SK-N-SH (cell line): ENCODE measurements around the gene PGM5. TPM values are rescaled to one million over a fixed set of nuclear protein-coding genes. Genes with fewer than 3 reads are reported as not detected.

Source experiments
- CTCF ChIA-PET: fragments of 300-600, 350-600 bp; formaldehyde crosslinking; extraction: SDS; loops from one replicate; lab custom pipeline; 2021; lab: Yijun Ruan, JAX
- POLR2A ChIA-PET: fragments of 350-600 bp; sonication (Branson Sonifier 250); formaldehyde crosslinking; extraction: SDS; loops from one replicate; lab custom pipeline; 2020; ENCODE audit warnings: antibody characterized with exemption, inconsistent platforms; lab: Yijun Ruan, JAX
- DNase-seq: peaks from one replicate; pipeline ENCODE4 v3.0.0; 2012
- H2AFZ ChIP-seq: fragments of 200-600 bp; sonication (generic); 2 replicates; pipeline ENCODE4 v1.8.1; 2016; ENCODE audit warnings: antibody characterized with exemption, mild to moderate bottlenecking, low read depth
- H3F3A ChIP-seq: fragments of 200-600 bp; sonication (generic); replicated peaks from 2 replicates; pipeline ENCODE3; 2016; ENCODE audit warnings: antibody characterized with exemption, mild to moderate bottlenecking; ENCODE audit not compliant: insufficient read depth
- H3K27ac ChIP-seq, 2 experiments: fragments of 200-500 bp in 1 of 2; fragments of 200-600 bp in 1 of 2; sonication (Bioruptor generic) in 1 of 2; sonication (generic), shearing (Covaris generic) in 1 of 2; 2 replicates each; pipeline versions ENCODE4 v1.5.1 to v1.6.1; 2014 to 2016; ENCODE audit warnings: low read depth in 2 of 2, inconsistent platforms in 1 of 2, low read length in 1 of 2, mild to moderate bottlenecking in 1 of 2, mixed read lengths in 1 of 2
- H3K27me3 ChIP-seq: fragments of 200-600 bp; sonication (generic), shearing (Covaris generic); 2 replicates; pipeline ENCODE4 v1.6.1; 2016; ENCODE audit warnings: mixed run types; ENCODE audit not compliant: insufficient read depth
- H3K36me3 ChIP-seq, 2 experiments: fragments of 200-500 bp in 1 of 2; fragments of 200-600 bp in 1 of 2; sonication (Bioruptor generic) in 1 of 2; sonication (generic) in 1 of 2; replicated peaks in 1 of 2; 2 replicates each; pipeline versions ENCODE3 to v1.5.1; 2014 to 2016; ENCODE audit warnings: low read length in 1 of 2, mild to moderate bottlenecking in 1 of 2; ENCODE audit not compliant: insufficient read depth in 2 of 2, control insufficient read depth in 1 of 2
- H3K4me1 ChIP-seq, 2 experiments: fragments of 200-500 bp in 1 of 2; fragments of 200-600 bp in 1 of 2; sonication (Bioruptor generic) in 1 of 2; sonication (generic), shearing (Covaris generic) in 1 of 2; 2 replicates each; pipeline versions ENCODE4 v1.5.1 to v1.6.1; 2014 to 2016; ENCODE audit warnings: low read depth in 1 of 2, low read length in 1 of 2, mixed run types in 1 of 2; ENCODE audit not compliant: insufficient read depth in 2 of 2, control insufficient read depth in 1 of 2
- H3K4me2 ChIP-seq: fragments of 200-600 bp; sonication (generic), shearing (Covaris generic); 2 replicates; pipeline ENCODE4 v1.6.1; 2017; ENCODE audit warnings: mixed run types
- H3K4me3 ChIP-seq, 2 experiments: fragments of 200-500 bp in 1 of 2; fragments of 200-600 bp in 1 of 2; sonication (Bioruptor generic) in 1 of 2; sonication (generic), shearing (Covaris generic) in 1 of 2; 2 replicates each; pipeline versions ENCODE4 v1.5.1 to v1.8.1; 2014 to 2016; ENCODE audit warnings: low read depth in 2 of 2, inconsistent platforms in 1 of 2, low read length in 1 of 2, mild to moderate bottlenecking in 1 of 2, mixed read lengths in 1 of 2, moderate library complexity in 1 of 2
- H3K79me2 ChIP-seq: fragments of 200-600 bp; sonication (generic); 2 replicates; pipeline ENCODE4 v1.8.1; 2017; ENCODE audit warnings: mild to moderate bottlenecking; ENCODE audit not compliant: insufficient read depth
- H3K9ac ChIP-seq: fragments of 200-600 bp; sonication (generic); 2 replicates; pipeline ENCODE4 v1.6.1; 2017; ENCODE audit warnings: mixed run types
- H3K9me2 ChIP-seq: fragments of 200-600 bp; sonication (generic); 2 replicates; pipeline ENCODE4 v1.6.1; 2017; ENCODE audit warnings: mixed run types
- H3K9me3 ChIP-seq: fragments of 200-600 bp; sonication (generic); 2 replicates; pipeline ENCODE4 v1.6.1; 2017; ENCODE audit warnings: mixed run types, mild to moderate bottlenecking, moderate library complexity
- H4K20me1 ChIP-seq: fragments of 200-600 bp; sonication (generic); 2 replicates; pipeline ENCODE4 v1.6.1; 2017; ENCODE audit warnings: mild to moderate bottlenecking, mixed run types; ENCODE audit not compliant: insufficient read depth
- CHD2 ChIP-seq: fragments of 150-350 bp; IDR thresholded peaks from 2 replicates; pipeline ENCODE4 v1.6.1; 2018; ENCODE audit warnings: low read length; ENCODE audit not compliant: partially characterized antibody
- FOXJ3 ChIP-seq: sonication (generic); formaldehyde crosslinking; IDR thresholded peaks from 2 replicates; pipeline ENCODE4 v1.5.1; 2020; ENCODE audit warnings: mild to moderate bottlenecking, missing genetic modification reagents
- IRF3 ChIP-seq: fragments of 150-350 bp; IDR thresholded peaks from 2 replicates; pipeline ENCODE4 v1.6.1; 2016; ENCODE audit warnings: mild to moderate bottlenecking, low read depth, low read length
- JUND ChIP-seq: IDR thresholded peaks from 2 replicates; pipeline ENCODE4 v1.4.0; 2012
- MXI1 ChIP-seq: IDR thresholded peaks from 2 replicates; pipeline ENCODE4 v1.6.1; 2012; ENCODE audit warnings: mild to moderate bottlenecking, low read depth, low read length, improper control_type of control experiment
- PBX3 ChIP-seq: IDR thresholded peaks from 2 replicates; pipeline ENCODE4; 2012
- POLR2AphosphoS5 ChIP-seq: IDR thresholded peaks from 2 replicates; pipeline ENCODE4 v1.6.1; 2012; ENCODE audit warnings: low read depth, low read length
- RCOR1 ChIP-seq: fragments of 150-350 bp; IDR thresholded peaks from 2 replicates; pipeline ENCODE4 v1.6.1; 2017; ENCODE audit warnings: antibody characterized with exemption, low read length
- RFX5 ChIP-seq: IDR thresholded peaks from 2 replicates; pipeline ENCODE4 v1.6.1; 2012; ENCODE audit warnings: mild to moderate bottlenecking, improper control_type of control experiment, low read length
- SIN3A ChIP-seq: IDR thresholded peaks from 2 replicates; pipeline ENCODE4 v1.6.1; 2012; ENCODE audit warnings: low read depth, mild to moderate bottlenecking, low read length, moderate library complexity, borderline replicate concordance
- TCF12 ChIP-seq: IDR thresholded peaks from 2 replicates; pipeline ENCODE4 v1.4.0; 2012
- USF2 ChIP-seq: fragments of 150-350 bp; IDR thresholded peaks from 2 replicates; pipeline ENCODE4 v1.6.1; 2017; ENCODE audit warnings: antibody characterized with exemption, low read length, low read depth, borderline replicate concordance
- ZBTB33 ChIP-seq: IDR thresholded peaks from 2 replicates; pipeline ENCODE4 v1.4.0; 2012; ENCODE audit warnings: low read depth, borderline replicate concordance
- WGBS: methylation state at CpG from one replicate; pipeline ENCODE4 v1.1.6; 2017; ENCODE audit warnings: low lambda C conversion rate; 5-methylcytosine and 5-hydroxymethylcytosine counted together
- polyA plus RNA-seq, 3 experiments: library from polyadenylated mRNA; depleted of rRNA; stranded (reverse); fragments of >200 nt; gene quantifications; 2 replicates each; pipeline ENCODE4 v1.2.3, GENCODE V29; 2012
- TF ChIP-seq, protein P1 (sequence below): IDR thresholded peaks from 2 replicates; pipeline ENCODE4 v1.4.0; 2012; ENCODE audit warnings: low read depth, borderline replicate concordance
- TF ChIP-seq, protein P2 (sequence below): IDR thresholded peaks from 2 replicates; pipeline ENCODE4 v1.4.0; 2012; ENCODE audit warnings: low read depth

Gene PGM5
- polyA plus RNA-seq, 1 of the 3 experiments (the other 2 are of a cell fraction): not detected

DNA sequence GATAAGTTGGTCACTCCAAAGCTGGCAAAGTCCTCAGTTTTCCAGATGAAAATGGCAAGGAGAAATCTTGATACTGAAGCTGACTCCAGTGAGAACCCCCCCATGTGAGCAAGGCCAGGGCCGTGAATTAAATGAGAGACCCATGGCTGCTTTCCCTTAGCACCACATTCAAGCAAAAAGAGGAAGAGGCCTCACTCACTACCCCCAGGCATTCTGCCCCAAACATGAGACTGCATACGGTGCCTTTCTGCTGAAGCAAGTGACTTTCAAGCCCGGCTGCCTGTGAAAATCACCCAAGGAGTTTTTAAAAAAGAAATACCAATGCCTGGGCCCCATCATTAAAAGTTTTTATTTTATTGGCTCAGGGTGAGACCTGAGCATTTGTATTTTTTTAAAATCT, 117.4 kb downstream of the PGM5 start:
- ChIA-PET POLR2A (no interaction called here), CTCF (no interaction called here)
- Histone ChIP-seq H3K27ac (no peak overlapping the region), H4K20me1 (no peaks in the 10 kb centered on the region), H3K27me3 (no peaks in the 10 kb centered on the region), H3K79me2 (no peaks in the 10 kb centered on the region), H3K9me2 (no peaks in the 10 kb centered on the region), H3K4me3 (no peak overlapping the region), H3K4me1 (no peaks in the 10 kb centered on the region), H3K4me2 (no peak overlapping the region), H3K9ac (no peak overlapping the region), H3F3A (no peaks in the 10 kb centered on the region), H3K36me3 (no peaks in the 10 kb centered on the region), H2AFZ (no peak overlapping the region), H3K9me3 (no peaks in the 10 kb centered on the region)
- no peak for DNase-seq
- no peak for TF ChIP-seq CHD2
- TF ChIP-seq, protein P1, sequence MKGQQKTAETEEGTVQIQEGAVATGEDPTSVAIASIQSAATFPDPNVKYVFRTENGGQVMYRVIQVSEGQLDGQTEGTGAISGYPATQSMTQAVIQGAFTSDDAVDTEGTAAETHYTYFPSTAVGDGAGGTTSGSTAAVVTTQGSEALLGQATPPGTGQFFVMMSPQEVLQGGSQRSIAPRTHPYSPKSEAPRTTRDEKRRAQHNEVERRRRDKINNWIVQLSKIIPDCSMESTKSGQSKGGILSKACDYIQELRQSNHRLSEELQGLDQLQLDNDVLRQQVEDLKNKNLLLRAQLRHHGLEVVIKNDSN: no peak
- TF ChIP-seq JUND: no peak
- no peak for TF ChIP-seq PBX3
- no peak for TF ChIP-seq SIN3A
- TF ChIP-seq IRF3: no peak
- no peak for TF ChIP-seq TCF12
- 7% methylated on average over 3 of the region's 3 CpGs for WGBS

- CTCF ChIA-PET: no interaction called here
- WGBS: 6% methylated on average over 1 of the region's 1 CpG
- no peaks in the 10 kb centered on the region for H3F3A ChIP-seq
- H3K27ac ChIP-seq: no peak overlapping the region
- no peak overlapping the region for H3K4me2 ChIP-seq
- H3K9me3 ChIP-seq: no peaks in the 10 kb centered on the region
- POLR2A ChIA-PET: no interaction called here
- H3K27me3 ChIP-seq: no peaks in the 10 kb centered on the region
- H3K36me3 ChIP-seq: no peaks in the 10 kb centered on the region
- H4K20me1 ChIP-seq: no peaks in the 10 kb centered on the region
- H3K4me1 ChIP-seq: no peaks in the 10 kb centered on the region
- H3K79me2 ChIP-seq: no peaks in the 10 kb centered on the region
- DNase-seq: no peak
- H3K4me3 ChIP-seq: no peak overlapping the region
- no peak overlapping the region for H2AFZ ChIP-seq
- H3K9ac ChIP-seq: no peak overlapping the region
- H3K9me2 ChIP-seq: no peaks in the 10 kb centered on the region
- TF ChIP-seq MXI1 (no peak), POLR2AphosphoS5 (no peak), ZBTB33 (no peak), RCOR1 (no peak), USF2 (no peak), IRF3 (no peak), FOXJ3 (CRISPR knock-in tag) (no peak), PBX3 (no peak), RFX5 (no peak)
- TF ChIP-seq, protein P2, sequence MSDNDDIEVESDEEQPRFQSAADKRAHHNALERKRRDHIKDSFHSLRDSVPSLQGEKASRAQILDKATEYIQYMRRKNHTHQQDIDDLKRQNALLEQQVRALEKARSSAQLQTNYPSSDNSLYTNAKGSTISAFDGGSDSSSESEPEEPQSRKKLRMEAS: no peak
These were observed 120.0 kb downstream of the PGM5 start for GRCh38 chr9:68476422-68476821.
